HAP-1 (cell line): ENCODE results near the gene PTPRG.

Source experiments
- DNase-seq, 2 experiments: peaks; one replicate each; pipeline ENCODE4 v3.0.0-alpha.2; 2016 to 2020; ENCODE audit warnings: low spot score in 2 of 2
- H3K27me3 ChIP-seq: fragments of 250-450 bp; sonication (Bioruptor Pico); 2 replicates; pipeline ENCODE4 v1.5.1; 2020; ENCODE audit warnings: low read depth, mild to moderate bottlenecking, moderate library complexity
- H3K36me3 ChIP-seq: fragments of 250-450 bp; sonication (Bioruptor Pico); replicated peaks from 2 replicates; pipeline ENCODE4 v1.5.1; 2020; ENCODE audit warnings: mild to moderate bottlenecking
- H3K4me1 ChIP-seq: fragments of 250-450 bp; sonication (Bioruptor Pico); 2 replicates; pipeline ENCODE4 v1.5.1; 2020; ENCODE audit warnings: mild to moderate bottlenecking
- H3K4me3 ChIP-seq: fragments of 250-450 bp; sonication (Bioruptor Pico); 2 replicates; pipeline ENCODE4 v1.5.1; 2020; ENCODE audit warnings: mild to moderate bottlenecking, moderate library complexity
- H3K9me3 ChIP-seq: fragments of 250-450 bp; sonication (Bioruptor Pico); 2 replicates; pipeline ENCODE4 v1.5.1; 2020; ENCODE audit warnings: mild to moderate bottlenecking, moderate library complexity
- in situ Hi-C: fragments of 300-500 bp; cut with MboI; formaldehyde crosslinking; loops from 3 replicates; pipeline ENCODE4 v1.14.3; 2020; ENCODE audit warnings: low sequenced_read_pairs, inconsistent platforms, mixed read lengths

PTPRG gene

GRCh38 chr3:62225051-62225450, 663.7 kb downstream of the PTPRG start:
- no peaks in the 10 kb centered on the region for H3K36me3 ChIP-seq
- no peak overlapping the region for H3K4me3 ChIP-seq
- in situ Hi-C loops: no loop called here
- no peak for DNase-seq
- no peaks in the 10 kb centered on the region for H3K9me3 ChIP-seq
- H3K4me1 ChIP-seq: no peaks in the 10 kb centered on the region
- H3K27me3 ChIP-seq: no peaks in the 10 kb centered on the region

GRCh38 chr3:62226601-62227339, 665.4 kb downstream of the PTPRG start:
- no peaks in the 10 kb centered on the region for H3K27me3 ChIP-seq
- in situ Hi-C loops: no loop called here
- DNase-seq: no peak
- no peak overlapping the region for H3K4me3 ChIP-seq
- no peaks in the 10 kb centered on the region for H3K4me1 ChIP-seq
- no peaks in the 10 kb centered on the region for H3K9me3 ChIP-seq
- no peaks in the 10 kb centered on the region for H3K36me3 ChIP-seq

- Histone ChIP-seq H3K9me3 (no peaks in the 10 kb centered on the region), H3K4me1 (no peaks in the 10 kb centered on the region), H3K36me3 (no peaks in the 10 kb centered on the region), H3K4me3 (no peak overlapping the region), H3K27me3 (no peaks in the 10 kb centered on the region)
- DNase-seq: no peak
- in situ Hi-C loops: no loop called here
These were observed 667.1 kb downstream of the PTPRG start for GRCh38 chr3:62228467-62228866.

GRCh38 chr3:62229211-62229610, 667.8 kb downstream of the PTPRG start:
- DNase-seq: no peak
- Histone ChIP-seq H3K9me3 (no peaks in the 10 kb centered on the region), H3K4me1 (peaks cover 4% of the 10 kb centered on the region; the same call in 1 of the 2 replicates), H3K36me3 (no peaks in the 10 kb centered on the region), H3K4me3 (no peak overlapping the region), H3K27me3 (no peaks in the 10 kb centered on the region)
- in situ Hi-C loops: no loop called here

GRCh38 chr3:62229908-62230307, 668.5 kb downstream of the PTPRG start:
- H3K4me3 ChIP-seq: no peak overlapping the region
- no peaks in the 10 kb centered on the region for H3K27me3 ChIP-seq
- peak in 1 of 2 experiments; percentile 44 for DNase-seq
- in situ Hi-C loops: no loop called here
- no peaks in the 10 kb centered on the region for H3K9me3 ChIP-seq
- H3K36me3 ChIP-seq: no peaks in the 10 kb centered on the region
- H3K4me1 ChIP-seq: peaks cover 4% of the 10 kb centered on the region; the same call in 1 of the 2 replicates

GRCh38 chr3:62233065-62233464, 671.7 kb downstream of the PTPRG start:
- DNase-seq: no peak
- H3K27me3 ChIP-seq: no peaks in the 10 kb centered on the region
- no peak overlapping the region for H3K4me3 ChIP-seq
- in situ Hi-C loops: no loop called here
- peaks cover 4% of the 10 kb centered on the region; the same call in 1 of the 2 replicates for H3K4me1 ChIP-seq
- H3K9me3 ChIP-seq: no peaks in the 10 kb centered on the region
- H3K36me3 ChIP-seq: no peaks in the 10 kb centered on the region

GRCh38 chr3:62236016-62236415, 674.6 kb downstream of the PTPRG start:
- Histone ChIP-seq H3K4me1 (peaks cover 4% of the 10 kb centered on the region; the same call in 1 of the 2 replicates), H3K4me3 (no peak overlapping the region), H3K36me3 (no peaks in the 10 kb centered on the region), H3K27me3 (no peaks in the 10 kb centered on the region), H3K9me3 (no peaks in the 10 kb centered on the region)
- in situ Hi-C loops: no loop called here
- DNase-seq: no peak

- no peaks in the 10 kb centered on the region for H3K9me3 ChIP-seq
- no peaks in the 10 kb centered on the region for H3K36me3 ChIP-seq
- no peaks in the 10 kb centered on the region for H3K27me3 ChIP-seq
- in situ Hi-C loops: no loop called here
- DNase-seq: no peak
- H3K4me1 ChIP-seq: peaks cover 4% of the 10 kb centered on the region; the same call in 1 of the 2 replicates
- no peak overlapping the region for H3K4me3 ChIP-seq
These were observed 676.0 kb downstream of the PTPRG start for GRCh38 chr3:62237286-62237948.

- no peak overlapping the region for H3K4me3 ChIP-seq
- no peaks in the 10 kb centered on the region for H3K36me3 ChIP-seq
- H3K4me1 ChIP-seq: peaks cover 4% of the 10 kb centered on the region; the same call in 1 of the 2 replicates
- H3K27me3 ChIP-seq: no peaks in the 10 kb centered on the region
- in situ Hi-C loops: no loop called here
- H3K9me3 ChIP-seq: no peaks in the 10 kb centered on the region
- DNase-seq: no peak
These were observed 676.6 kb downstream of the PTPRG start for GRCh38 chr3:62238003-62238402.

GRCh38 chr3:62238431-62238830, 677.1 kb downstream of the PTPRG start:
- H3K36me3 ChIP-seq: no peaks in the 10 kb centered on the region
- H3K27me3 ChIP-seq: no peaks in the 10 kb centered on the region
- DNase-seq: no peak
- no peak overlapping the region for H3K4me3 ChIP-seq
- peaks cover 4% of the 10 kb centered on the region; the same call in 1 of the 2 replicates for H3K4me1 ChIP-seq
- H3K9me3 ChIP-seq: no peaks in the 10 kb centered on the region
- in situ Hi-C loops: no loop called here

- Histone ChIP-seq H3K36me3 (no peaks in the 10 kb centered on the region), H3K4me3 (no peak overlapping the region), H3K4me1 (no peaks in the 10 kb centered on the region), H3K27me3 (no peaks in the 10 kb centered on the region), H3K9me3 (no peaks in the 10 kb centered on the region)
- no peak for DNase-seq
- in situ Hi-C loops: no loop called here
These were observed 679.9 kb downstream of the PTPRG start for GRCh38 chr3:62241279-62241678.

- Histone ChIP-seq H3K36me3 (no peaks in the 10 kb centered on the region), H3K4me3 (no peak overlapping the region), H3K9me3 (no peaks in the 10 kb centered on the region), H3K27me3 (no peaks in the 10 kb centered on the region), H3K4me1 (no peaks in the 10 kb centered on the region)
- in situ Hi-C loops: no loop called here
- DNase-seq: no peak
These were observed 681.6 kb downstream of the PTPRG start for GRCh38 chr3:62242831-62243509.

GRCh38 chr3:62246094-62246493, 684.7 kb downstream of the PTPRG start:
- Histone ChIP-seq H3K27me3 (no peaks in the 10 kb centered on the region), H3K9me3 (no peaks in the 10 kb centered on the region), H3K36me3 (no peaks in the 10 kb centered on the region), H3K4me3 (no peak overlapping the region), H3K4me1 (no peaks in the 10 kb centered on the region)
- in situ Hi-C loops: no loop called here
- DNase-seq: no peak

- Histone ChIP-seq H3K36me3 (no peaks in the 10 kb centered on the region), H3K9me3 (no peaks in the 10 kb centered on the region), H3K4me1 (no peaks in the 10 kb centered on the region), H3K4me3 (no peak overlapping the region), H3K27me3 (no peaks in the 10 kb centered on the region)
- no peak for DNase-seq
- in situ Hi-C loops: no loop called here
These were observed 685.6 kb downstream of the PTPRG start for GRCh38 chr3:62246985-62247384.
